Large intestine (tissue), 3 donors: ENCODE results near the gene ACTL10. TPM values are rescaled to one million over a fixed set of nuclear protein-coding genes. Genes with fewer than 3 reads are reported as not detected.

Source experiments
- DNase-seq, 2 donors: peaks; one replicate each; pipeline versions ENCODE4 v3.0.0 to v3.0.0-alpha.2; 2013
- H3K27ac ChIP-seq: one replicate; pipeline ENCODE4 v1.5.1; 2013; ENCODE audit warnings: low read length
- H3K27me3 ChIP-seq: 2 replicates; pipeline ENCODE4 v1.6.1; 2013; ENCODE audit warnings: low read length; ENCODE audit not compliant: control insufficient read depth, insufficient read depth
- H3K36me3 ChIP-seq: 2 replicates; pipeline ENCODE4 v1.6.1; 2013; ENCODE audit warnings: low read length; ENCODE audit not compliant: control insufficient read depth, insufficient read depth
- H3K4me1 ChIP-seq: one replicate; pipeline ENCODE4 v1.6.1; 2013; ENCODE audit warnings: low read length; ENCODE audit not compliant: control insufficient read depth, insufficient read depth
- H3K4me3 ChIP-seq: one replicate; pipeline ENCODE4 v1.5.1; 2013; ENCODE audit warnings: low read length
- H3K9me3 ChIP-seq: one replicate; pipeline ENCODE4 v1.6.1; 2013; ENCODE audit warnings: mild to moderate bottlenecking, low read depth, low read length, moderate library complexity; ENCODE audit not compliant: control insufficient read depth
- WGBS: methylation state at CpG from one replicate; pipeline ENCODE4 v1.1.5; 2013; ENCODE audit warnings: low lambda C conversion rate; ENCODE audit not compliant: insufficient coverage; 5-methylcytosine and 5-hydroxymethylcytosine counted together
- polyA plus RNA-seq: library from polyadenylated mRNA; unstranded; fragments of 120-200 nt; gene quantifications from one replicate; pipeline ENCODE4 v1.2.1, GENCODE V29; 2013

The ACTL10 gene
- polyA plus RNA-seq, 1 donor: 1.4 TPM

DNA sequence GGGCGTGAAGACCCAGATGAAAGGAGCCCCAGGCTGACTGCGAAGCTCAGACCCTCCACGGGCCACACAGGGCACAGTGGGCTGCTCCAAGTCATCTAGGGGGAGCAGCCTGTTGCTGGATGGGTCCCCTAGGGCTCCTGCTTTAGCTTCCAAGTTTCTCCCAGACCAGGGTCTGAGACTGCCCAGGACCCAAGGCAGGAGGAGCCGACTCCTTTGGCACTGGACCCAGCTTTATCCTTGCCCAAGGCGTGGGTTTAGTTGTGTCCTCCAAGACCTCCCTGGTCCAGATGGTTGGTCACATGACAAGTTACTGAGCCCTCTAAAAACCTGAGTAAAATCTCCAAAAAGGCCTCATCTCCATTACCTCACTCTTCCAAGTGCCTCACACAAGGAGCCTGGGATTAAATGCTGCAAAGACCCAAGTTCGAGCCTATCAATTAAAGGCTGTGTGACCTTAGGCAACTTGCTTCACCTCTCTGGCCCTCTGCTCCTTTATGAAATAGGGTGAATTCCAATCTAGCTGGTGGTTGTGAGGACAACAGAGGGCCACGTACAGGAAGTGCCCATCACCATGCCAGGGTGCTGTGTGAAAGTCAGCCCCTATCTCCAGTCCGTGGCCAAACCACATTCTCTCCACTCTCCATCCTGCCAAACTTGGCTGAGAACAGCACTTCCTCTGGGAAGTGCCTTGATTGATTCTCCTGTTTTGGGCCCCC, 5.0 kb downstream of the ACTL10 start:
- DNase-seq: no peak
- Histone ChIP-seq H3K27me3 (no peaks in the 10 kb centered on the region), H3K36me3 (peaks cover 24% of the 10 kb centered on the region), H3K9me3 (peaks cover 3% of the 10 kb centered on the region), H3K4me1 (peaks cover 34% of the 10 kb centered on the region), H3K4me3 (no peak overlapping the region), H3K27ac (no peak overlapping the region)
- WGBS: no CpG with 5 or more reads among the region's 8 CpGs

DNA sequence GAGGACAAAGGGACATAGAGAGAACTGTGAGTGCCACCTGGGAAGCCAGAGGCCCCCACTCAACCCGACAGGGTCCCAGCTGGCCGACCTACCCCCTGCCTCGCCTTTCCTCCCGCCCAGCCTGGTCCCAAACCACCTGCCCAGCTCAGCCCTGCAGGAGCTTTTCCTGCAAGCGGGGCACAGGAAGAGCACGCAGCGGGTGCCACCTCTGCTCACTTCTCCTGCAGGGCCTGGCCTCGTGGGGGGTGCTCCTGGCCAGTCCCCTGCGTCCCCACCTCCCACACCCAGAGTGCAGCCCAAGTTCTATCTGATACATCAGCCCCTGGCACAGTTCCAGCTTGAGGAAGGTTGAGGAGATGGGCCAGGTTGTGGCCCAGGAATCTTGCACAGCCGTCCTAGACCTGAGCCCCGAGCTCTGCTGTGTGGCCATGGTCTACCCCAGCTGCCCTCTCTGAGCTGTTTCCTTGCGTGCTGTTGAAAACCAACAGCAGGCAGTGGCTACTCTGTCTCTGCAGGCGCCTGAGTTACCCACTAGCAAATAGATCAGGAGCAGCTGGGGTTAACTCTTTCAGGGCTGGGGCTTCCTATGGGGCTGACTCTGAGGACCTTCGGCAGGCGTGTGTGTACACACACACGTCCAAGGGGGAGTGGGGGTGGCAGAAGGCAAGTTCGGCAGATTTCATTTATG, 5.8 kb downstream of the ACTL10 start:
- Histone ChIP-seq H3K36me3 (peaks cover 24% of the 10 kb centered on the region), H3K4me3 (peak overlapping the region; percentile 77), H3K4me1 (peaks cover 32% of the 10 kb centered on the region), H3K27ac (no peak overlapping the region), H3K9me3 (peaks cover 3% of the 10 kb centered on the region), H3K27me3 (no peaks in the 10 kb centered on the region)
- WGBS: no CpG with 5 or more reads among the region's 17 CpGs
- no peak for DNase-seq

DNA sequence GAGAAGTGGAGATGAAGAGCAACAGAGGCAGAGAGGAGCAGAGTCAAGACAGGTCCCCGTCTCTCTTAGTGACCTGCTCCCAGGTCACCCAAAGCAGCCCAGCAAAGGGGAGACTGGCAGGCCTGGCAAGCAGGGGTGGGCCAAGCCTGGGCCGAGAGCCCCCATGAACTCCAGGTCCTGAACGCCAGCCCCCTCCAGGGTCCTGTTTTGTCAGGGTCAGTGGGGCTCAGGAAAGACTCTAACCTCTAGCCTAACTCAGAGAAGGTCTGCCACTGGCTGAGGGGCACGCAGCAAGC, 6.3 kb downstream of the ACTL10 start:
- Histone ChIP-seq H3K4me3 (peak overlapping the region; percentile 77), H3K36me3 (peaks cover 24% of the 10 kb centered on the region), H3K27me3 (no peaks in the 10 kb centered on the region), H3K27ac (no peak overlapping the region), H3K9me3 (no peaks in the 10 kb centered on the region), H3K4me1 (peaks cover 29% of the 10 kb centered on the region)
- no CpG with 5 or more reads among the region's 4 CpGs for WGBS
- DNase-seq: no peak

DNA sequence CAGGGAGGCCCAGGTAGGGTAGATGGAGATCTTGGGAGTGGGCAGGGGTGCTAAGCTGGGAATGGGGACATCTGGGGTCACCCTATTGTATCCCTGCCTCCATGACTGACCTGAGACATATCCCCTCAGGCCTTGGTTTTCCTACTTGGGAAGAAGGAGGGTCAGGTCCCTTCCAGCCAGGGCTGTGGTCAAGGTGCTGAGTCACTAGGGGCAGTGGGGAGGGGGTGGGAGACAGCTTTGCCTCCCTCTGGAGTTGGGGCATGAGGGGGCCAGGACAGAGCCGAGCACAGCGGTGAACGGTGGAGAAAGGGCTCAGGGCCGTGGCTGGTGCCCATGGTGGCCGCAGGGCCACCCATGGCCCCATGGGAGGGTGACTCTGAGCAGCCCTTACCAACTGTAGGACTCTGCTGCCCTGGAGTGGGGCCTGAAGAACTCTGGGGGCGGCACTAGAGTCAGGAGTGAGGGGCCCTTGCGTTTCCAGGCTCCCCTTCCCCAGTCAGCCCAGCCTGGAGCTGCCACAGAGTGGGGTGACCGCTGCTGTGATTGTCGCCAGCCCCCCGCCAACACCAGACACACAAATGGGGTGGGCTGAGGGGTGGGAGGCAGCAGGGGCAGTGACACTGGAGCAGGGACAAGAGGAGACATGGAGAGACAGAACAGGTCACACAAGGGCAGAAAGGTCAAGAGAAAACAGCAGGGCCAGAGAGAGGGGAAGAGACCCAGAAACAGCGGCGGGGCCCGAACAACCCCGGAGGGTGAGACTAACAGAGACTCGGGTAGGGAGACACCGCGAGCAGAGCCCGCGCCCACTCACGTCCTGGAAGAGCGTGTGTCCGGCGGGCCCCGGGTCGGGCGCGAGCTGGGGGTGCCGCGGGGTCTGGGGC, 6.9 kb downstream of the ACTL10 start:
- Histone ChIP-seq H3K9me3 (no peaks in the 10 kb centered on the region), H3K4me1 (peaks cover 30% of the 10 kb centered on the region), H3K27me3 (no peaks in the 10 kb centered on the region), H3K4me3 (peak overlapping the region; percentile 77), H3K36me3 (peaks cover 25% of the 10 kb centered on the region), H3K27ac (no peak overlapping the region)
- DNase-seq: no peak
- no CpG with 5 or more reads among the region's 29 CpGs for WGBS

DNA sequence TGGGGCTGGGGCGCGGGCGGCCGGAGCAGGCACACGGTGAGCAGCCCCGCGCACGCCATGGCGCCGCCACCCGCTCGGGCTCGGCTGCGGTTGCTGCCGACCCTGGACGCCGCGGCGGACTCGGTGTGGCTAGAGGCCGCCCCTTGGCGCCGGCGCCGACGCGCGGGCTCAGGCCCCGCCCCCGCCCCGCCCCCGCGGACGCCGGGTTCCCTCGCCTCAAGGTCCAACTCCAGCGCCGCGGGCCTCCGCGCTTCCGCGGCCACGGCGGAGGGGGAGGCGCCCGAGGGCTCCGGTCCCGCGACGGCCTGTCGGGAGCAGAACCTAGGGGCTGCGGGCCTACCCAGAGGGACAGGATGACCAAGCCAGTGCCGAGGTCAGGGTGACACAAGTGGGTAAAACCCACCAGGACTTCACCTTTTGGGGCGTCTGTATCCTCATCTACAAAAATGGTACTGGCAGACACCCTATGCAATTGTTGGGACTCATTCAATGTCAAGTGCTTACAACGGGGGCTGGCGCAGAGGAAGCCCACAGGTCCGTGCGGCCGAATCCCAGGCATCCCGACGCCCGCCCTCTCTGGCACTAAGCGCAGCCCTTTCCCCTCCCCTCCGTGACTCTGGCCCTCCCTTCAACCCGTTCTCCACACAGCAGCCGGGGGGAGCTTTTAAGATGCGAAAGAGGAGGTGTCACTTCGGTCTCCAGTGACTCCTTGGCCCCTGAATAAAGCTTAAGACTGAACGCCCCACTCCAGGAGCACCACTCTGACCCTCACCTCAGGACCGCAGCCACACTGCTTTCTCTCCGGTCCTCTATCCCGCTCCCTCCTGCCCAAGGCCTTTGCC, 7.8 kb downstream of the ACTL10 start, which contains the start of gene NECAB3:
Gene NECAB3 (minus strand): TSS at position 135 of the 842 bp plus-strand sequence. CDS start 76 bp downstream, at position 59.
- Histone ChIP-seq H3K36me3 (peaks cover 17% of the 10 kb centered on the region), H3K4me1 (peaks cover 30% of the 10 kb centered on the region), H3K4me3 (peak within 1 kb of the TSS; percentile 77), H3K9me3 (no peaks in the 10 kb centered on the region), H3K27me3 (no peaks in the 10 kb centered on the region), H3K27ac (peak within 1 kb of the TSS; percentile 69)
- peak; percentile 79 to 93 for DNase-seq
- 63% methylated on average over 2 of the region's 73 CpGs for WGBS

DNA sequence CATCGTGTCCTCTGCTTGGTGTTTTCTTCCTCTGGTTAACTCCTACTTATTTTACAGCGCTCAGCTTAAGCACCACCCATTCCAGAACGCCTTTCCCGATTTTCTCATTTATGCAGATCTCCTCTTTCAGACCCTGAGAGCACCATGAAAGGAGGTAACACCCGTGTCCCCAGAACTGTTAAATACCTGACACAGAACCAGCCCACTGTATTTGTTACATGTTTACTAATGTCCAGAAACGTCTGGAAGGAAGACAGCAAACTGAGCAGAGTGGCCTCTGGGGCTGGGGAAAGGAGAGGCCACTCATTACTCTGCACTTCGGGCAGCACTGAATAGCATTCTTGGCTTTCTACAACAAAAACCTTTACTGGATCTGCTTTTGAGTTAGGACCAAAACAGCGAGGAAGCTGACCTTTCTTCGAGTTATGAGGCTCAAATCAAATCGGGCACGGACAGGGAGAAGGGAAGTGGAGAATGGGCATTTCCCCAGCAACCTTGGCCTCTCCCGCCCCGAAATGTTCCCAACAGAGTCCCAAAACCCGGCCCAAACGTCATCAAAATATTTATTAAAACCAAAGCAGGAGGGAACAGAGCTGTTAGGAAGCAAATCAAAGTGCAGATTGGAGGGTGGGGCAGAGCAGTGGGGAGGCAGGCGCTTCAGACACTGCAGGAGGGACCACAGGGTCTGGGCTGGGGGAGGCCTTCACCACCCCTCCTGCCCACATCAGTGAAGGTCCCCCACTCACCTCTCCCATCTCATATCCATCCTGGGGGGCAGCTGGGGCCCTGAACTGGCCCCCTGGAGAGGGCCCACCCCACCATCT, 8.6 kb downstream of the ACTL10 start:
- WGBS: 33% methylated on average over 1 of the region's 16 CpGs
- Histone ChIP-seq H3K27me3 (no peaks in the 10 kb centered on the region), H3K4me3 (peak overlapping the region; percentile 63), H3K27ac (peak overlapping the region; percentile 69), H3K9me3 (no peaks in the 10 kb centered on the region), H3K36me3 (peaks cover 13% of the 10 kb centered on the region), H3K4me1 (peaks cover 30% of the 10 kb centered on the region)
- DNase-seq: no peak

DNA sequence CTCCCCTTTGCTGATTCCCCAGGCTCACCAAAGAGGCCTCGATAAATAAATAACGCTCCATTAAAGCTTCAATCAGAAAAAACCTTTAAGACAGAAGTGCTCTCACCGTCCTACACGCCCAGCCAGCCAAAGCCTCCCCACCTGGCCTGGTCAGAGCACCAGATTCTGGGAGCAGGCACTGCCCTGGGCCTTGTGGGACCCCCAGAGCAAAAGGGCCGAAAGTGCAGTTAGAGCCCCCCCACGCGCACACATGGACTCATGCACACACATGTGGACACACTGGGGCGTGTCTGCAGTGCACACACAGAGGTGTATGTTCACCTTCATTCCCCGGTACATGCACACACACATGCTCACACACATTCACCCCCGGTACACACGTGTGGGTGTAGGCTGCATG, 9.4 kb downstream of the ACTL10 start:
- Histone ChIP-seq H3K4me3 (no peak overlapping the region), H3K36me3 (peaks cover 9% of the 10 kb centered on the region), H3K27ac (no peak overlapping the region), H3K4me1 (peaks cover 30% of the 10 kb centered on the region), H3K27me3 (no peaks in the 10 kb centered on the region), H3K9me3 (no peaks in the 10 kb centered on the region)
- no peak for DNase-seq
- no CpG with 5 or more reads among the region's 11 CpGs for WGBS

DNA sequence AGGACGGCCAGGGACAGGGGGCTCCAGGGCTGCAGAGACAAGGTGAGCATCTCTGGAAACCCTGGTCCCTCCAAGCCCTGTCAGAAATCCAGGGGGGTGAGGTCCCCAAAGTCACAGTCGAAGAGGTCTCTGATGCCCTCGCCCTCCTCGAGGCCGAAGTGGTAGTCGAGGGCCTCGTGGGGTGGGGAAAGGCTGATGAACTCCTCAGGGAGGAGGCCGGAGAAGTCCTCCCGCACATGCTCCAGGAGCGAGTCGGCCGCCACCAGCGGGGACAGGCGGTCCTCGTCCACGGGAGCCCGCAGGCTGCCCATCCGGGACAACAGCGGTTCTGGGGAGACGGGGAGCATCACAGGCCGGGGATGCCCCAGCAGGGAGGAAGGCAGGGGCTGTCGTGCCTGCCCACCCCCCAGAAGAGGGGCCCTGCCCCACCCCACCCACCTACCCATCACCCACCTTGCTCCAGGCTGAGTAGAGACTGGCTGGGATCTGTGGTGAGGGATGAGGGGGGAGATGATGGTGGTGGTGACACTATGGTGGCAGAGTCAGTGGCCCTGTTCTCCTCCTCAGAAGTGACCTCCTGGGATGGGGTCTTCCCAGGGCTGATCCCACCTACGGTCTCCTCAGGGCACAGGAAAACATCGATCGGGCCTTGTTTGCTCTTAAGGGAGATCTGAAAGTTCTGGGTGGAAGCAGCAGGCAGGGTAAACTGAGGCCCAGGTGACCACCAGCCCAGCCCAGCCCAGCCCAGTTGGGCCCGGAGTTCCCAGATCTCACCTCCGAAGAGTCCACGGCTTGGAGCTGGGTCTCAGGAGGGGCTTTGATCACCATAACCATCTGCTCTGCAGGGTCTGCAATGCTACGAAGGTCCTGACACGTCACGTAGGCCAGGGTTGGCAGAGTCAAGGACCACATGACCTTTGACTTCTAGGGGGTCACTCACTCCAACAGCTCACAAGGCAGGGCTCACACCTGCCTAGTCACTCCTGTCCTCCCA, 10.2 kb downstream of the ACTL10 start:
- H3K36me3 ChIP-seq: peaks cover 3% of the 10 kb centered on the region
- no peaks in the 10 kb centered on the region for H3K9me3 ChIP-seq
- H3K4me3 ChIP-seq: no peak overlapping the region
- no peak for DNase-seq
- no CpG with 5 or more reads among the region's 31 CpGs for WGBS
- no peak overlapping the region for H3K27ac ChIP-seq
- peaks cover 30% of the 10 kb centered on the region for H3K4me1 ChIP-seq
- no peaks in the 10 kb centered on the region for H3K27me3 ChIP-seq
